Activated T-cell treated with anti-CD3 and anti-CD28 coated beads, Interleukin-2, amount 50 U/mL, for 24 hours (primary cell): Measurements from ENCODE around the gene FAM47E.

Experiments
- DNase-seq: peaks from one replicate; pipeline ENCODE4 v3.0.0-alpha.2; 2020
- H3K27ac Mint-ChIP-seq: 2 replicates; pipeline ENCODE4 v1.8.0; 2020; ENCODE audit warnings: mild to moderate bottlenecking, mixed read lengths
- H3K27me3 Mint-ChIP-seq: 2 replicates; pipeline ENCODE4 v1.8.0; 2020; ENCODE audit warnings: mixed read lengths
- H3K36me3 Mint-ChIP-seq: 2 replicates; pipeline ENCODE4 v1.8.0; 2020; ENCODE audit warnings: low read depth, mixed read lengths
- H3K4me1 Mint-ChIP-seq: 2 replicates; pipeline ENCODE4 v1.8.0; 2020; ENCODE audit warnings: low read depth, mixed read lengths
- H3K4me3 Mint-ChIP-seq: 2 replicates; pipeline ENCODE4 v1.8.0; 2020; ENCODE audit warnings: mild to moderate bottlenecking, moderate library complexity, mixed read lengths
- H3K9me3 Mint-ChIP-seq: 2 replicates; pipeline ENCODE4 v1.8.0; 2020; ENCODE audit warnings: mixed read lengths

Gene FAM47E

DNA sequence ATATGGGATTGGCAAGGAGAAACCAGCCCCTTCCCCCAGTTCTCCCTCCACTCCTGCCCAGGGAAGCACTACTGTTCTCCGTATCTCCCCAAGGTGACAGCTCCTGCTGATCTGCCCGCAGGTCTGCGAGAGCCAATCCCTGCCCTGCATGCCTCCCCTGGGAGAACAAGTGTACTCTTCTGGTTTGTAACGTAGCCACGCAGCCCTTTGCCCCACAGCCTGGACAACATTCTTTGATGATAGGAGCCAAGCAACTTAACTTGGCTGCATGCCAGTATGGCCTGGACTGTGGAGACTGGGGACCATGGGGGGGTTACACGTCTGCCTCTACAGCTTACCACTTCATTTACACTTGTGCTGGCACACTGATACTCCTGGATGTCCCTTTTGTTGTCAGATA, 57.0 kb downstream of the FAM47E start:
- no peak overlapping the region for H3K4me3 Mint-ChIP-seq
- no peaks in the 10 kb centered on the region for H3K9me3 Mint-ChIP-seq
- no peaks in the 10 kb centered on the region for H3K36me3 Mint-ChIP-seq
- H3K27ac Mint-ChIP-seq = no peak overlapping the region
- H3K4me1 Mint-ChIP-seq = peaks cover 20% of the 10 kb centered on the region
- H3K27me3 Mint-ChIP-seq = peaks cover 24% of the 10 kb centered on the region
- no peak for DNase-seq

- Mint-ChIP-seq H3K27me3 (peaks cover 20% of the 10 kb centered on the region), H3K36me3 (no peaks in the 10 kb centered on the region), H3K4me3 (no peak overlapping the region), H3K27ac (no peak overlapping the region), H3K9me3 (no peaks in the 10 kb centered on the region), H3K4me1 (peaks cover 14% of the 10 kb centered on the region)
- no peak for DNase-seq
Measured at GRCh38 chr4:76309939-76310550, 58.5 kb downstream of the FAM47E start.

GRCh38 chr4:76310683-76311082, 59.2 kb downstream of the FAM47E start:
- Mint-ChIP-seq H3K4me1 (peaks cover 8% of the 10 kb centered on the region), H3K36me3 (no peaks in the 10 kb centered on the region), H3K9me3 (peaks cover 3% of the 10 kb centered on the region), H3K4me3 (no peak overlapping the region), H3K27me3 (peaks cover 15% of the 10 kb centered on the region), H3K27ac (no peak overlapping the region)
- DNase-seq = no peak

DNA sequence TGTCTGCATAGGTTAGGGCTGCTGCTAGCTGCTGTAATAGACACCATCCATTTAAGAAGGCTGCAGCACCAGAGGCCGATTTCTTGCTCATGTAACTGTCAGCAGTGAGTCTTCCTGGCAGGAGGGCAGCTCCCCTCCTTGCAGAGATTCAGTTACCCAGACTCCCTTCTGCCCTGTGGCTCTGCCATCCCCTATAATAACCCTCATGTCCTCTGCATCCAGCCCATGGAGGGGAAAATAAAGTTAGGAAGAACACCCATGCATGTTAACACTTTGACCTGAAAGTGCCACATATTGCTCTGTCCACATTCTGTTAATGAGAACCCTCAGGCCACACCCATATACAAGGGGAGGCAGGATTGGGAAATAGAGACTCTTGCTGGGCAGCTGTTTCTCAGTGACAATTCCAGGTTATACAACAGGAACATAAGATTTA, 60.4 kb downstream of the FAM47E start:
- H3K27me3 Mint-ChIP-seq = peaks cover 17% of the 10 kb centered on the region
- H3K36me3 Mint-ChIP-seq = peaks cover 5% of the 10 kb centered on the region
- no peak overlapping the region for H3K27ac Mint-ChIP-seq
- H3K4me1 Mint-ChIP-seq = no peaks in the 10 kb centered on the region
- DNase-seq = no peak
- H3K4me3 Mint-ChIP-seq = no peak overlapping the region
- H3K9me3 Mint-ChIP-seq = peaks cover 14% of the 10 kb centered on the region

GRCh38 chr4:76312457-76312856, 60.9 kb downstream of the FAM47E start:
- DNase-seq = no peak
- H3K4me1 Mint-ChIP-seq = no peaks in the 10 kb centered on the region
- H3K27ac Mint-ChIP-seq = no peak overlapping the region
- H3K9me3 Mint-ChIP-seq = peaks cover 17% of the 10 kb centered on the region
- H3K36me3 Mint-ChIP-seq = peaks cover 6% of the 10 kb centered on the region
- H3K4me3 Mint-ChIP-seq = no peak overlapping the region
- peaks cover 14% of the 10 kb centered on the region for H3K27me3 Mint-ChIP-seq

GRCh38 chr4:76313547-76313946, 62.0 kb downstream of the FAM47E start:
- no peak overlapping the region for H3K27ac Mint-ChIP-seq
- no peak for DNase-seq
- H3K4me3 Mint-ChIP-seq = no peak overlapping the region
- peaks cover 6% of the 10 kb centered on the region for H3K36me3 Mint-ChIP-seq
- no peaks in the 10 kb centered on the region for H3K4me1 Mint-ChIP-seq
- peaks cover 17% of the 10 kb centered on the region for H3K9me3 Mint-ChIP-seq
- peaks cover 14% of the 10 kb centered on the region for H3K27me3 Mint-ChIP-seq

GRCh38 chr4:76315267-76315918, 63.9 kb downstream of the FAM47E start:
- H3K4me1 Mint-ChIP-seq = no peaks in the 10 kb centered on the region
- peaks cover 10% of the 10 kb centered on the region for H3K27me3 Mint-ChIP-seq
- DNase-seq = no peak
- H3K27ac Mint-ChIP-seq = no peak overlapping the region
- peaks cover 23% of the 10 kb centered on the region for H3K9me3 Mint-ChIP-seq
- peaks cover 6% of the 10 kb centered on the region for H3K36me3 Mint-ChIP-seq
- no peak overlapping the region for H3K4me3 Mint-ChIP-seq

DNA sequence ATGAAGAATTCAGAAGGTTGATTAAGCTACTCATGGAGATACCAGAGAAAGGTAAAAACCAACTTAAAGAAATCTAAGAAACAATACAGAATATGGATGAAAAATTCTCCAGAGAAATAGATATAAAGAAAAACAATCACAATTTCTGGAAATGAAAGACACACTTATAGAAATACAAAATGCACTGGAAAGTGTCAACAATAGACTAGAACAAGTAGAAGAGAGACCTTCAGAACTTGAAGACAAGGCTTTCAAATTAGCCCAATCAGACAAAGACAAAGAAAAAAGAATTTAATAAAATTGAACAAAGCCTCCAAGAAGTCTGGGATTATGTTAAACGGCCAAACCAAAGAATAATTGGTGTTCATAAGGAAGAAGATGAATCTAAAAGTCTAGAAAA, 64.6 kb downstream of the FAM47E start:
- no peaks in the 10 kb centered on the region for H3K4me1 Mint-ChIP-seq
- DNase-seq = no peak
- H3K27ac Mint-ChIP-seq = no peak overlapping the region
- peaks cover 10% of the 10 kb centered on the region for H3K27me3 Mint-ChIP-seq
- peaks cover 23% of the 10 kb centered on the region for H3K9me3 Mint-ChIP-seq
- H3K36me3 Mint-ChIP-seq = peaks cover 6% of the 10 kb centered on the region
- no peak overlapping the region for H3K4me3 Mint-ChIP-seq

DNA sequence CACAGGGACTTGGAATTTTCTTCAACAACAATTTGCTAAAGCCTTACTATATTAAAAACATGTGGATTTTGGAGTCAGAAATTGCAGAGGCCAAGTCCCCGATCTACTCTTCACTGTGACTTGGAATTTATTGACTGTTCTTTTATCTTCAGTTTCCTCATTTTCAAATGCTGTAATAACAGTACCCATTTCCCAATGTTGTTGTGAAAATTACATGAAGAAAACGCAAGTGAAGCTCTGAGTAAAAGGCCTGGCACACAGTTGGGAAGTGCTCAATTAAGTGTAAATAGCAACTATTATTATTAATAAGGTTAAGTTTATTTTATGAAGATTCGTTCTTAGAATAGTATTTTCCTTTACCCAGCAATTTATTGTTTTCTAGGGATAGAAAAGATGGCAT, 70.7 kb downstream of the FAM47E start:
- H3K4me1 Mint-ChIP-seq = no peaks in the 10 kb centered on the region
- H3K36me3 Mint-ChIP-seq = no peaks in the 10 kb centered on the region
- H3K4me3 Mint-ChIP-seq = no peak overlapping the region
- peaks cover 4% of the 10 kb centered on the region for H3K27me3 Mint-ChIP-seq
- H3K9me3 Mint-ChIP-seq = peaks cover 28% of the 10 kb centered on the region
- DNase-seq = no peak
- no peak overlapping the region for H3K27ac Mint-ChIP-seq

DNA sequence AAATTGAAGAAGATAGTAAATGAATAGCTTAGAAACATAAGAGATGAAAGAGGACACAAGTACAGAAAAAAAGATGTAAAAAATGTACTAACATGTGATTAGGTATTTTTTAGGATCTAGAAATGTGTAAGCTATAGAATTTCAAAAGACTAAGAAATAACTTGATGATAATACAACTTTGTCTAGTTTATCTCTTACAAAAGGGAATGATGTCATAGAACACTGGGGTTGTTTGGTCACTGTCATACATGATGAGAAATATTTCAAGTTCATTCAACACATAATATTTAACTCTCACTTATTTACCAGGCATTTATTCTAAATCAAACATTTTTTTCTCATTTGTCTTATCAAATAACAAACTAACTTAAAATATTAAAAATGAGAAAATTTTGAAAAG, 73.6 kb downstream of the FAM47E start:
- peaks cover 5% of the 10 kb centered on the region for H3K27me3 Mint-ChIP-seq

DNA sequence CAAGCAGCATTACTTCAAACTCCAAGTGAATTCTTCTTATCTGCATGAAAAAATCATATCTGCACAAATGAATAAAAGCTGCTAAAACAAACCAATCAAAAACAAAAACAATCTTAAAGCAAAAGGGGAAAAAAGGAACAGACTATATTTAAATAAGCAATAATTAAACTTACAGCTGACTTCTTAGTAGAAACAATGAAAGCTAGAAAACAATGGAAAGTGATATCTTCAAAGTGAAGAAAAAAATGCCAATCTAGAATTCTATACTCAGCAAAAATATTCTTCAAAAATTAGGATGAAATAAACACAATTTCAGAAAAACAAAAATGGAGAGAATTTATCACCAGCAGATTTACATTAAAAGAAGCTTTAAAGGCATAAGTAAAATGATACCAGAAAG, 75.0 kb downstream of the FAM47E start:
- Mint-ChIP-seq H3K27ac (no peak overlapping the region), H3K4me3 (no peak overlapping the region), H3K4me1 (no peaks in the 10 kb centered on the region), H3K36me3 (no peaks in the 10 kb centered on the region), H3K27me3 (peaks cover 5% of the 10 kb centered on the region), H3K9me3 (peaks cover 29% of the 10 kb centered on the region)
- DNase-seq = no peak

More for the DNA sequence above, 73.6 kb downstream of the FAM47E start:
- no peak for DNase-seq
- Mint-ChIP-seq H3K9me3 (peaks cover 33% of the 10 kb centered on the region), H3K4me3 (no peak overlapping the region), H3K4me1 (no peaks in the 10 kb centered on the region), H3K36me3 (no peaks in the 10 kb centered on the region), H3K27ac (no peak overlapping the region)
